ENCODE results near the gene HSPA1A.
"Not testable (repeated sequence)": the region's sequence is repeated elsewhere in the genome, so short reads cannot be mapped to it uniquely, and the experiment has no call there.

The HSPA1A gene

GRCh38 chr6:31858707-31859106 is 43.4 kb downstream of the HSPA1A start:
- Histone ChIP-seq H3K4me1 (ENCODE audit: control insufficient read depth, insufficient read depth, low read length) (peaks cover 17% of the 10 kb centered on the region), H3K9me3 (ENCODE audit: control insufficient read depth in 2 of 2, low read length in 2 of 2) (no peaks in the 10 kb centered on the region), H3K4me3 (ENCODE audit: low read length in 2 of 2) (no peak overlapping the region), H3K9ac (ENCODE audit: low read length in 2 of 2) (no peak overlapping the region), H3K27me3 (ENCODE audit: control insufficient read depth in 1 of 2, insufficient read depth in 2 of 2, low read length in 2 of 2) (no peaks in the 10 kb centered on the region), H3K36me3 (ENCODE audit: control insufficient read depth in 2 of 2, insufficient read depth in 2 of 2, low read length in 2 of 2) (peaks cover 24 to 30% of the 10 kb centered on the region in 2 donors), H3K27ac (ENCODE audit: low read length) (no peak overlapping the region)

- H3K27ac ChIP-seq (ENCODE audit: low read length): no peak overlapping the region
These were observed 44.6 kb downstream of the HSPA1A start for GRCh38 chr6:31859923-31860322.

GRCh38 chr6:31860349-31860748 is 45.0 kb downstream of the HSPA1A start:
- Histone ChIP-seq H3K9me3 (ENCODE audit: control insufficient read depth in 2 of 2, low read length in 2 of 2) (no peaks in the 10 kb centered on the region), H3K36me3 (ENCODE audit: control insufficient read depth in 2 of 2, insufficient read depth in 2 of 2, low read length in 2 of 2) (peaks cover 24 to 30% of the 10 kb centered on the region in 2 donors), H3K4me3 (ENCODE audit: low read length in 2 of 2) (no peak overlapping the region), H3K9ac (ENCODE audit: low read length in 2 of 2) (no peak overlapping the region), H3K27ac (ENCODE audit: low read length) (no peak overlapping the region), H3K4me1 (ENCODE audit: control insufficient read depth, insufficient read depth, low read length) (peaks cover 24% of the 10 kb centered on the region), H3K27me3 (ENCODE audit: control insufficient read depth in 1 of 2, insufficient read depth in 2 of 2, low read length in 2 of 2) (no peaks in the 10 kb centered on the region)

More at GRCh38 chr6:31859923-31860322, 44.6 kb downstream of the HSPA1A start:
- Histone ChIP-seq H3K36me3 (ENCODE audit: control insufficient read depth in 2 of 2, insufficient read depth in 2 of 2, low read length in 2 of 2) (peaks cover 24 to 30% of the 10 kb centered on the region in 2 donors), H3K9me3 (ENCODE audit: control insufficient read depth in 2 of 2, low read length in 2 of 2) (no peaks in the 10 kb centered on the region), H3K4me1 (ENCODE audit: control insufficient read depth, insufficient read depth, low read length) (peaks cover 24% of the 10 kb centered on the region), H3K9ac (ENCODE audit: low read length in 2 of 2) (no peak overlapping the region), H3K4me3 (ENCODE audit: low read length in 2 of 2) (no peak overlapping the region), H3K27me3 (ENCODE audit: control insufficient read depth in 1 of 2, insufficient read depth in 2 of 2, low read length in 2 of 2) (no peaks in the 10 kb centered on the region)

- peaks cover 25% of the 10 kb centered on the region for H3K4me1 ChIP-seq (ENCODE audit: control insufficient read depth, insufficient read depth, low read length)
- no peak overlapping the region for H3K27ac ChIP-seq (ENCODE audit: low read length)
- no peak overlapping the region for H3K9ac ChIP-seq (ENCODE audit: low read length in 2 of 2)
- H3K27me3 ChIP-seq (ENCODE audit: control insufficient read depth in 1 of 2, insufficient read depth in 2 of 2, low read length in 2 of 2): no peaks in the 10 kb centered on the region
- H3K4me3 ChIP-seq (ENCODE audit: low read length in 2 of 2): no peak overlapping the region
- H3K9me3 ChIP-seq (ENCODE audit: control insufficient read depth in 2 of 2, low read length in 2 of 2): no peaks in the 10 kb centered on the region
- peaks cover 24 to 30% of the 10 kb centered on the region in 2 donors for H3K36me3 ChIP-seq (ENCODE audit: control insufficient read depth in 2 of 2, insufficient read depth in 2 of 2, low read length in 2 of 2)
These were observed 45.8 kb downstream of the HSPA1A start for GRCh38 chr6:31861150-31861549.

- peak overlapping the region; percentile 93 to 94 for H3K9ac ChIP-seq (ENCODE audit: low read length in 2 of 2)
- no peaks in the 10 kb centered on the region for H3K27me3 ChIP-seq (ENCODE audit: control insufficient read depth in 1 of 2, insufficient read depth in 2 of 2, low read length in 2 of 2)
- peak overlapping the region; percentile 88 to 95 for H3K4me3 ChIP-seq (ENCODE audit: low read length in 2 of 2)
- no peaks in the 10 kb centered on the region for H3K9me3 ChIP-seq (ENCODE audit: control insufficient read depth in 2 of 2, low read length in 2 of 2)
- H3K27ac ChIP-seq (ENCODE audit: low read length): peak overlapping the region; percentile 80
- H3K4me1 ChIP-seq (ENCODE audit: control insufficient read depth, insufficient read depth, low read length): peaks cover 28% of the 10 kb centered on the region
- H3K36me3 ChIP-seq (ENCODE audit: control insufficient read depth in 2 of 2, insufficient read depth in 2 of 2, low read length in 2 of 2): peaks cover 24 to 30% of the 10 kb centered on the region in 2 donors
These were observed 46.6 kb downstream of the HSPA1A start for GRCh38 chr6:31861919-31862343.

GRCh38 chr6:31862344-31863235 is 47.2 kb downstream of the HSPA1A start, which contains the start of gene NEU1:
Gene NEU1, minus strand, starts transcription at chr6:31862821. Its CDS starts 45 bp downstream, at chr6:31862776.
- H3K36me3 ChIP-seq (ENCODE audit: control insufficient read depth in 2 of 2, insufficient read depth in 2 of 2, low read length in 2 of 2): peaks cover 18 to 25% of the 10 kb centered on the region in 2 donors
- H3K4me3 ChIP-seq (ENCODE audit: low read length in 2 of 2): peak within 1 kb of the TSS; percentile 88 to 95
- peak within 1 kb of the TSS; percentile 80 for H3K27ac ChIP-seq (ENCODE audit: low read length)
- H3K9ac ChIP-seq (ENCODE audit: low read length in 2 of 2): peak within 1 kb of the TSS; percentile 93 to 94
- no peaks in the 10 kb centered on the region for H3K9me3 ChIP-seq (ENCODE audit: control insufficient read depth in 2 of 2, low read length in 2 of 2)
- peaks cover 28% of the 10 kb centered on the region for H3K4me1 ChIP-seq (ENCODE audit: control insufficient read depth, insufficient read depth, low read length)
- H3K27me3 ChIP-seq (ENCODE audit: control insufficient read depth in 1 of 2, insufficient read depth in 2 of 2, low read length in 2 of 2): no peaks in the 10 kb centered on the region

GRCh38 chr6:31864123-31864562 is 48.8 kb downstream of the HSPA1A start:
- peak overlapping the region; percentile 76 for H3K27ac ChIP-seq (ENCODE audit: low read length)
- H3K9me3 ChIP-seq (ENCODE audit: control insufficient read depth in 2 of 2, low read length in 2 of 2); H3K27me3 ChIP-seq (ENCODE audit: control insufficient read depth in 1 of 2, insufficient read depth in 2 of 2, low read length in 2 of 2): not testable (repeated sequence)
- H3K4me3 ChIP-seq (ENCODE audit: low read length in 2 of 2): peak overlapping the region; percentile 65 to 82
- H3K4me1 ChIP-seq (ENCODE audit: control insufficient read depth, insufficient read depth, low read length): peaks cover 28% of the 10 kb centered on the region
- peaks cover 14 to 19% of the 10 kb centered on the region in 2 donors for H3K36me3 ChIP-seq (ENCODE audit: control insufficient read depth in 2 of 2, insufficient read depth in 2 of 2, low read length in 2 of 2)
- H3K9ac ChIP-seq (ENCODE audit: low read length in 2 of 2): peak overlapping the region; percentile 14 to 55

GRCh38 chr6:31864818-31865204 is 49.5 kb downstream of the HSPA1A start:
- Histone ChIP-seq H3K36me3 (ENCODE audit: control insufficient read depth in 2 of 2, insufficient read depth in 2 of 2, low read length in 2 of 2) (peaks cover 8 to 12% of the 10 kb centered on the region in 2 donors), H3K27me3 (ENCODE audit: control insufficient read depth in 1 of 2, insufficient read depth in 2 of 2, low read length in 2 of 2) (peaks cover 0 to 2% of the 10 kb centered on the region in 2 donors), H3K27ac (ENCODE audit: low read length) (no peak overlapping the region), H3K4me1 (ENCODE audit: control insufficient read depth, insufficient read depth, low read length) (peaks cover 28% of the 10 kb centered on the region), H3K9ac (ENCODE audit: low read length in 2 of 2) (no peak overlapping the region), H3K4me3 (ENCODE audit: low read length in 2 of 2) (no peak overlapping the region), H3K9me3 (ENCODE audit: control insufficient read depth in 2 of 2, low read length in 2 of 2) (no peaks in the 10 kb centered on the region)

GRCh38 chr6:31865205-31866118 is 50.1 kb downstream of the HSPA1A start:
- peaks cover 1 to 6% of the 10 kb centered on the region in 2 donors for H3K36me3 ChIP-seq (ENCODE audit: control insufficient read depth in 2 of 2, insufficient read depth in 2 of 2, low read length in 2 of 2)
- peaks cover 28% of the 10 kb centered on the region for H3K4me1 ChIP-seq (ENCODE audit: control insufficient read depth, insufficient read depth, low read length)
- peak overlapping the region in 1 of 2 donors; percentile 21 for H3K9ac ChIP-seq (ENCODE audit: low read length in 2 of 2)
- no peak overlapping the region for H3K27ac ChIP-seq (ENCODE audit: low read length)
- no peaks in the 10 kb centered on the region for H3K9me3 ChIP-seq (ENCODE audit: control insufficient read depth in 2 of 2, low read length in 2 of 2)
- H3K27me3 ChIP-seq (ENCODE audit: control insufficient read depth in 1 of 2, insufficient read depth in 2 of 2, low read length in 2 of 2): peaks cover 0 to 2% of the 10 kb centered on the region in 2 donors
- H3K4me3 ChIP-seq (ENCODE audit: low read length in 2 of 2): no peak overlapping the region

Measured in stomach smooth muscle (tissue), 2 donors.